ENCODE data around the gene PFN4. TPM values are rescaled to one million over a fixed set of nuclear protein-coding genes. Genes with fewer than 3 reads are reported as not detected.
"Not testable (repeated sequence)": the region's sequence is repeated elsewhere in the genome, so short reads cannot be mapped to it uniquely, and the experiment has no call there.

Gene PFN4
- total and polyA plus RNA-seq, 12 donors = 0.41 to 2.7 (median 0.84) TPM; not detected in 3

DNA sequence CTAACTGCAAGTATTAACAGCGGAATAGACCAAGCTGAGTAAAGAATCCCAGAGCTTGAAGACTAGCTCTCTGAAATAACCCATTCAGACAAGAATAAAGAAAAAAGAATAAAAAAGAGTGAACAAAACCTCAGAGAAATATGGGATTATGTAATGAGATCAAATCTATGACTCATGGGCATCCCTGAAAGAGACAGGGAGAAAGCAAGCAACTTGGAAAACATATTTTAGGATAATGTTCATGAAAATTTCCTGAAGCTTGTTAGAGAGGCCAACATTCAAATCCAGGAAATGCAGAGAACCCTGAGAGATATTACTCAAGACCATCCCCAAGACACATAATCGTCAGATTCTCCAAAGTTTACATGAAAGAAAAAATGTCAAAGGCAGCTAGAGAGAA, 17.3 kb downstream of the PFN4 start:
- TF ChIP-seq POLR2A (IDR thresholded peaks at IDR 0.05) = no peak
- no peaks in the 10 kb centered on the region for H3K4me1 ChIP-seq (replicated peaks in 1 of 2)
- H3K27ac ChIP-seq = no peak overlapping the region
- no peak for DNase-seq
- H3K36me3 ChIP-seq (replicated peaks in 1 of 2) = no peaks in the 10 kb centered on the region
- WGBS, 4 donors = 23 to 50% (median 48%) methylated on average over 2 of the region's 2 CpGs
- no peak overlapping the region for H3K4me3 ChIP-seq
- H3K9me3 ChIP-seq (replicated peaks in 1 of 3) = no peaks in the 10 kb centered on the region
- H3K27me3 ChIP-seq = no peaks in the 10 kb centered on the region
- intact Hi-C loops (cut with DNase I) = no loop called here

- no peaks in the 10 kb centered on the region for H3K4me1 ChIP-seq (replicated peaks in 1 of 2)
- no peaks in the 10 kb centered on the region for H3K27me3 ChIP-seq
- no peaks in the 10 kb centered on the region for H3K36me3 ChIP-seq (replicated peaks in 1 of 2)
- intact Hi-C loops (cut with DNase I) = no loop called here
- 74 to 94% (median 90%) methylated on average over 3 to 4 of the region's 4 CpGs for WGBS, 4 donors
- no peaks in the 10 kb centered on the region for H3K9me3 ChIP-seq (replicated peaks in 1 of 3)
- no peak overlapping the region for H3K4me3 ChIP-seq
- H3K27ac ChIP-seq = no peak overlapping the region
- no peak for DNase-seq
- TF ChIP-seq POLR2A (IDR thresholded peaks at IDR 0.05) = no peak
- no peak for TF ChIP-seq CTCF (IDR thresholded peaks at IDR 0.05)
These were observed 18.2 kb downstream of the PFN4 start for GRCh38 chr2:24104906-24105305.

- Histone ChIP-seq H3K36me3 (replicated peaks in 1 of 2) (no peaks in the 10 kb centered on the region), H3K27me3 (no peaks in the 10 kb centered on the region), H3K27ac (no peak overlapping the region), H3K4me1 (replicated peaks in 1 of 2) (no peaks in the 10 kb centered on the region), H3K4me3 (no peak overlapping the region), H3K9me3 (replicated peaks in 1 of 3) (no peaks in the 10 kb centered on the region)
- TF ChIP-seq POLR2A (IDR thresholded peaks at IDR 0.05) (no peak), CTCF (IDR thresholded peaks at IDR 0.05) (no peak)
- intact Hi-C loops (cut with DNase I) = no loop called here
- DNase-seq = no peak
- 93 to 98% (median 96%) methylated on average over 3 to 8 of the region's 8 CpGs for WGBS, 4 donors
These were observed 19.0 kb downstream of the PFN4 start for GRCh38 chr2:24104110-24104650.

DNA sequence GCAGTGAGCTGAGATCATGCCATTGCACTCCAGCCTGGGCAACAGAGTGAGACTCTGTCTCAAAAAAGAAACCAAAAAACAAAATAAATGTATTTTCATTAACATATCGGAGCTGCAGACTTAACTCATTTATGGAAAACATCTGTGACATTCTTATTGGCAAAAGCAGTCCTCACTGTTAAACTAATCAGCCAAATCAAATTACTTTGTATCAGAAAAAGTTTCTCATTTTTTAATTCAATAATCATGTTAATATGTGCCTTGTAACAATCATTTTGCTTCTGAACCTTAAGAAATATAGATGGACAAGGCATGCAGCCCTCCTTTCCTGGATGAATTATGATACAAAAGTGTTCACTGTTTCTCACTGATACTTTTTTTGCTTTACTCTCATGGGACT, 20.5 kb downstream of the PFN4 start:
- TF ChIP-seq CTCF (IDR thresholded peaks at IDR 0.05) (no peak), POLR2A (IDR thresholded peaks at IDR 0.05) (no peak)
- no peak for DNase-seq
- H3K36me3 ChIP-seq (replicated peaks in 1 of 2) = no peaks in the 10 kb centered on the region
- 91 to 97% (median 91%) methylated on average over 1 of the region's 1 CpG for WGBS, 4 donors
- intact Hi-C loops (cut with DNase I) = no loop called here
- H3K27me3 ChIP-seq = no peaks in the 10 kb centered on the region
- no peak overlapping the region for H3K27ac ChIP-seq
- H3K4me1 ChIP-seq (replicated peaks in 1 of 2) = no peaks in the 10 kb centered on the region
- no peak overlapping the region for H3K4me3 ChIP-seq
- no peaks in the 10 kb centered on the region for H3K9me3 ChIP-seq (replicated peaks in 1 of 3)

DNA sequence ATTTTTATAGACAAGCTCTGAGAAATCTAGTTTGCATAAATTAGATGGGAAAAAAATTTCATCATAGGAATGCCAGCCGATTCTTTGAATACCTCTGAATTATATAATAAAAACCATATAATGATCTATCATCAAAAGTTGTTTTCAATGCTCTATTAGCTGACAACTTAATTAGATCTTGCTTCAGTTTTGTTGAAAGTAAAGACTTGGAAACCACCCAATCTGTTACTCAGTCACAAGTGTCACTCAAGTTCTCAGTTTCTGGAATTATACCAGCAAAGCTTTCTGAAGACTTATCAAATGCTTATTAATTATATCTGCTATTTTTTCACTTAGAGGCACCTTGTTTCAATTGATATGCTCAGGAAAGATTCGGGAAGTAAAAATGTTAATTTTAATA, 21.1 kb downstream of the PFN4 start:
- no peaks in the 10 kb centered on the region for H3K9me3 ChIP-seq (replicated peaks in 1 of 3)
- H3K4me1 ChIP-seq (replicated peaks in 1 of 2) = no peaks in the 10 kb centered on the region
- no peak for DNase-seq
- TF ChIP-seq CTCF (IDR thresholded peaks at IDR 0.05) (no peak), POLR2A (IDR thresholded peaks at IDR 0.05) (no peak)
- no peaks in the 10 kb centered on the region for H3K36me3 ChIP-seq (replicated peaks in 1 of 2)
- H3K27me3 ChIP-seq = no peaks in the 10 kb centered on the region
- H3K27ac ChIP-seq = no peak overlapping the region
- WGBS, 4 donors = 65 to 96% (median 93%) methylated on average over 2 of the region's 2 CpGs
- intact Hi-C loops (cut with DNase I) = no loop called here
- no peak overlapping the region for H3K4me3 ChIP-seq

DNA sequence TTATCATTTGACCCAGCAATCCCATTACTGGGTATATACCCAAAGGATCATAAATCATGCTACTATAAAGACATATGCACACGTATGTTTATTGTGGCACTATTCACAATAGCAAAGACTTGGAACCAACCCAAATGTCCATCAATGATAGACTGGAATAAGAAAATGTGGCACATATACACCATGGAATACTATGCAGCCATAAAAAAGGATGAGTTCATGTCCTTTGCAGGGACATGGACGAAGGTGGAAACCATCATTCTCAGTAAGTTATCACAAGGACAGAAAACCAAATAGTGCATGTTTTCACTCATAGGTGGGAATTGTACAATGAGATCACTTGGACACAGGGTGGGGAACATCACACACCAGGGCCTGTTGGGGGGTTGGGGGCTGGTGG, 22.4 kb downstream of the PFN4 start:
- WGBS, 4 donors = 90 to 96% (median 91%) methylated on average over 2 of the region's 2 CpGs
- H3K27me3 ChIP-seq; intact Hi-C loops (cut with DNase I); DNase-seq; H3K27ac ChIP-seq; H3K36me3 ChIP-seq (replicated peaks in 1 of 2); H3K9me3 ChIP-seq (replicated peaks in 1 of 3); H3K4me1 ChIP-seq (replicated peaks in 1 of 2); H3K4me3 ChIP-seq: not testable (repeated sequence)

- H3K36me3 ChIP-seq (replicated peaks in 1 of 2) = peaks cover 0 to 14% of the 10 kb centered on the region in 2 donors
- H3K27ac ChIP-seq; H3K27me3 ChIP-seq; H3K9me3 ChIP-seq (replicated peaks in 1 of 3); H3K4me1 ChIP-seq (replicated peaks in 1 of 2); DNase-seq; intact Hi-C loops (cut with DNase I); H3K4me3 ChIP-seq: not testable (repeated sequence)
- WGBS, 4 donors = 86 to 93% (median 88%) methylated on average over 14 to 17 of the region's 17 CpGs
These were observed 27.9 kb downstream of the PFN4 start for GRCh38 chr2:24095171-24095677.

Data from adrenal gland (tissue), 12 donors.